LHCN-M2 (cell line): ENCODE data around the gene NECTIN2. TPM values are rescaled to one million over a fixed set of nuclear protein-coding genes. Genes with fewer than 3 reads are reported as not detected.
A peak's percentile ranks its signal among the peaks of the same experiment; 100 is the strongest.
"Not testable (repeated sequence)": the region's sequence is repeated elsewhere in the genome, so short reads cannot be mapped to it uniquely, and the experiment has no call there.

Experiments
- DNase-seq: peaks from one replicate; pipeline ENCODE4 v3.0.0-alpha.2; 2012; ENCODE audit warnings: low read depth
- total RNA-seq: library from RNA; depleted of rRNA; stranded (reverse); fragments of >200 nt; gene quantifications from 2 replicates; pipeline ENCODE4 v1.2.3, GENCODE V29; 2014

NECTIN2 gene
- total RNA-seq, 1 experiment from 2014 or later = 68.4 TPM

- no peak for DNase-seq
Measured at GRCh38 chr19:44817725-44818465, 28.2 kb upstream of the NECTIN2 start.

- no peak for DNase-seq
Measured at GRCh38 chr19:44818466-44819031, 27.5 kb upstream of the NECTIN2 start.

DNA sequence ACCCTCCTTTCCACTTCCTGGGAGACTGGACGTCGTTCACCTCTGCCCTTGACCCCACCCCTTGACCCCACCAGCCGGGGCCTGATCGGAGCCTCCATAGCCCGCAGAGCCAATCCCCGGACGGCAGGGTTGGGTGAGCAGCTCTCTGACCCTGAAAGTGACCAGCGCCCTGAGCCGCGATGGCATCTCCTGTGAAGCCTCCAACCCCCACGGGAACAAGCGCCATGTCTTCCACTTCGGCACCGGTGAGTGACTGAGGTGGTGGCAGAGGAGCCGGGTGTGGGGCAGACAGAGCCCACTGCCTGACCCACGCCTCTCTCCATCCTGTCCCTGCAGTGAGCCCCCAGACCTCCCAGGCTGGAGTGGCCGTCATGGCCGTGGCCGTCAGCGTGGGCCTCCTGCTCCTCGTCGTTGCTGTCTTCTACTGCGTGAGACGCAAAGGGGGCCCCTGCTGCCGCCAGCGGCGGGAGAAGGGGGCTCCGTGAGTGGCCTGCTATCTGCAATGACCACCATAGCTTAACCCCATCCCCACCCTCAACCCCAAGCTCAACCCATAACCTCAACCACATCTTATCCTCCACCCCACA, 26.8 kb upstream of the NECTIN2 start:
- DNase-seq = no peak

DNA sequence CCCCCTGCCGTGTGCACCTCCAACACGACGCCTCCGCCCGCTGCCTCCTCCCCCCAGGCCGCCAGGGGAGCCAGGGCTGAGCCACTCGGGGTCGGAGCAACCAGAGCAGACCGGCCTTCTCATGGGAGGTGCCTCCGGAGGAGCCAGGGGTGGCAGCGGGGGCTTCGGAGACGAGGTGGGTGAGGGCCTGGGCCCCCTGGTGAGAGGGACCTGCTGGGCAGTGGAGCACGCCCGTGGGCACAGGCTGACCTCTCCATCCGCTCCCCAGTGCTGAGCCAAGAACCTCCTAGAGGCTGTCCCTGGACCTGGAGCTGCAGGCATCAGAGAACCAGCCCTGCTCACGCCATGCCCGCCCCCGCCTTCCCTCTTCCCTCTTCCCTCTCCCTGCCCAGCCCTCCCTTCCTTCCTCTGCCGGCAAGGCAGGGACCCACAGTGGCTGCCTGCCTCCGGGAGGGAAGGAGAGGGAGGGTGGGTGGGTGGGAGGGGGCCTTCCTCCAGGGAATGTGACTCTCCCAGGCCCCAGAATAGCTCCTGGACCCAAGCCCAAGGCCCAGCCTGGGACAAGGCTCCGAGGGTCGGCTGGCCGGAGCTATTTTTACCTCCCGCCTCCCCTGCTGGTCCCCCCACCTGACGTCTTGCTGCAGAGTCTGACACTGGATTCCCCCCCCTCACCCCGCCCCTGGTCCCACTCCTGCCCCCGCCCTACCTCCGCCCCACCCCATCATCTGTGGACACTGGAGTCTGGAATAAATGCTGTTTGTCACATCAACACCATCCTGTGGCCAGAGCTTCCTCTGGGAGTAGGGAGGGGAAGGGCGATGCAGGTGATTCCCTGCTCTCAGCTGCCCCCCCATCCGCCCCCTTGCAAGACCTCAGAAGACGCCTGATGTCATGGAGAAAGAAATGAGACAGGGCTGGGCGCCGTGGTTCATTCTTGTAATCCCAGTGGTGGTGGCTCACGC, 25.2 kb upstream of the NECTIN2 start:
- no peak for DNase-seq

- DNase-seq = no peak
Measured at GRCh38 chr19:44822177-44822576, 23.9 kb upstream of the NECTIN2 start.

DNA sequence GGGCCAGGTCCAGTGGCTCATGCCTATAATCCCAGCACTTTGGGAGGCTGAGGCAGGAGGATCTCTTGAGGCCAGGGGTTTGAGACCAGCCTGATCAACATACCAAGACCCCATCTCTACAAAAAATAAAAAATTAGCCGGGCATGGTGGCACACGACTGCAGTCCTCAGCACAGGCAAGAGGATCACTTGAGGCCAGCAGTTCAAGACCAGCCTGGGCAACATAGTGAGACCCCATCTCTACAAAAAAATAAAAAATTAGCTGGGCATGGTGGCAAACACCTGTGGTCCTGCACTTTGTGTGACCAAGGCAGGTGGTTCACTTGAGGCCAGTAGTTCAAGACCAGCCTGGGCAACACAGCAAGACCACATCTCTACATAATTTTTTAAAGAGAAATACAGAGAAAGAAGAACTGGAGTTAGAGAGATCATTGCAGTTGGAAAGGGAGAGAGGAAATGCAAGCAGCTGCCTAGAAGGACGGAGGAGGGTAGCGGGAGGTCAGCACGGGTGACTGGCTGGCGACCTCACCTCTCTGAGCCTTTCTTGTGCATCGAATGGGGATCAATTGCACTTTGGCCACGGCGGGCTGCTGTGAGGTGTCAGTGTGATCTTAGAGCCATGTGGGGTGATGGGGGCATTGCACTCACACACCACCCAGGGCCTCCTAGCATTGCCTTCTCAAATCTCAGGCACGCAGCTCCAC, 23.3 kb upstream of the NECTIN2 start:
- no peak for DNase-seq

- DNase-seq = no peak
Measured at GRCh38 chr19:44823373-44823698, 22.8 kb upstream of the NECTIN2 start.

DNA sequence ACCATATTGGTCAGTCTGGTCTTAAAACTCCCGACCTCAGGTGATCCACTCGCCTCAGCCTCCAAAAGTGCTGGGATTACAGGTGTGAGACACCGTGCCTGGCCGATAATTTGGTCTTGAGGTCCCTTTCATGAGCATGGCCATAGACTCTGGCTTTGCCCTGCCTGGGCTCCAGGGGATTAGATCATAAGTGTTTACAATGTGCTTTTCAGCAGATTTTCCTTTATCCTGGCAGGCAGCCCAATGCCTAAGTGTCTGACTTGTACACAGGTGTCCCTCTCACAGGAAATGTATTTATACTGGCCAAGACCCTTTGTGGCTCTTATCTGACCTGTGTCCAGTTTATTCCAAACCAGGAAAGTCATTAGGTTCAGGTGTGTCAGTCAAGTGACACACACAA, 21.3 kb upstream of the NECTIN2 start:
- no peak for DNase-seq

GRCh38 chr19:44832875-44833274, 13.2 kb upstream of the NECTIN2 start:
- DNase-seq = not testable (repeated sequence)

GRCh38 chr19:44834399-44834798, 11.7 kb upstream of the NECTIN2 start:
- DNase-seq = not testable (repeated sequence)

GRCh38 chr19:44839276-44839675, 6.8 kb upstream of the NECTIN2 start:
- no peak for DNase-seq

DNA sequence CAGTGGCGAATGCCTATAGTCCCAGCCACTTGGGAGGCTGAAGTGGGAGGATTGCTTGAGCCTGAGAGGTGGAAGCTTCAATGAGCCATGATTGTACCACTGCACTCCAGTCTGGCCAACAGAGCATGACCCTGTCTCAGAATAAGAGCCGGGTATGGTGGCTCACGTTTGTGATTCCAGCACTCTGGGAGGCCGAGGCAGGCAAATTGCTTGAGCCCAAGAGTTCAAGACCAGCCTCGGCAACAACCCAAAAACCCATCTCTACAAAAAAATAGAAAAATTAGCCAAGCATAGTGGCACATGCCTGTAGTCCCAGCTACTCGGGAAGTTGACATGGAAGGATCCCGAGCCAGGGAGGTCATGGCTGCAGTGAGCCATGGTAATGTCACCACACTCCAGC, 5.3 kb upstream of the NECTIN2 start:
- no peak for DNase-seq

DNA sequence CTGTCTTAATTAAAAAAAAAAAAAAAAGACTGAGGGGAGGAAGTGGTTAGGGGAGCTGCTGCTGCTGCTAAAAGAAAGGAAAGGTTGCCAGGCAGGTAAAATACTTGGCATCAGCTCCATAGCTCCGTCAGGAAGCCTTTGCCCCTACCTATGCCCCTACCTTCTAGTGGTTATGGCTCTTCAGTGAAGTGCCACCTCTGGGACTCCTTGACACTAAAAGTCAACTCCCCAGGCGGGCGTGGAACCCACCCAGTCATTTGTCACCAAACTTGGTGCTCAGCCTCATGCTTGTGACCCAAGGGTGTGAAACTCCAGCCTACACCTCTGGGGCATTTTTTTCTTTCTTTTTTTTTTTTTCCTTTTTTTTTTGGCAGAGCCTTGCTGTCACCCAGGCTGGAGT, 4.9 kb upstream of the NECTIN2 start:
- DNase-seq = no peak

GRCh38 chr19:44845286-44845611, 848 bp upstream of the NECTIN2 start:
- no peak for DNase-seq

DNA sequence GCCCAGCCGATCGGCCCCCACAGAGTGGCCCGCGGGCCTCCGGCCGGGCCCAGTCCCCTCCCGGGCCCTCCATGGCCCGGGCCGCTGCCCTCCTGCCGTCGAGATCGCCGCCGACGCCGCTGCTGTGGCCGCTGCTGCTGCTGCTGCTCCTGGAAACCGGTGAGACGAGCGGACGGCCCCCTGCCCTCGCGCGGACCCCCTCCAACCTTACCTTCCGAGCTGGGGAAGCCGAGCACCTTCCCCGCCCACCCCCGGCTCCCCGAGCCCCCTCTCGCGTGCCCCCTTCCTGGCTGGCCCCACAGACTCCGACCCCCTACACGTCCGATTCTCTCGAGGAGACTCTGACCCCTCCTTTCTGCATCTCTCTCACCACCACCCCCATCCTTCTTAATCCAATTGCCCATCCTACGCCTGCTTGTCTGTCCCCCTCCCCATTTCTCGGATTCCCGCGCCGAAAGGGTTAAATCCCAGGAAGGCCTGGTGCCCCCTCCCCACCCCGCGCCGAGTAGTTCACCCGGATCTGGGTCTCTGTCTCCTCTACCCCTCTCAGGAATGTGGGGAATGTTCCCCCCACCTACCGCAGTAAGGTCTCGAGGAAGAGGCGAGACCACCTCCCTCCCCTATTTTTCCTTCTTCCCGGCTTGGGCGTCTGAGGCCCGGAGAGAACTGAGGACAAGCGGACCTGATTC, 502 bp downstream of the NECTIN2 start:
- DNase-seq = no peak

- DNase-seq = peak; percentile 31
Measured at GRCh38 chr19:44847144-44848035, 1.3 kb downstream of the NECTIN2 start.

DNA sequence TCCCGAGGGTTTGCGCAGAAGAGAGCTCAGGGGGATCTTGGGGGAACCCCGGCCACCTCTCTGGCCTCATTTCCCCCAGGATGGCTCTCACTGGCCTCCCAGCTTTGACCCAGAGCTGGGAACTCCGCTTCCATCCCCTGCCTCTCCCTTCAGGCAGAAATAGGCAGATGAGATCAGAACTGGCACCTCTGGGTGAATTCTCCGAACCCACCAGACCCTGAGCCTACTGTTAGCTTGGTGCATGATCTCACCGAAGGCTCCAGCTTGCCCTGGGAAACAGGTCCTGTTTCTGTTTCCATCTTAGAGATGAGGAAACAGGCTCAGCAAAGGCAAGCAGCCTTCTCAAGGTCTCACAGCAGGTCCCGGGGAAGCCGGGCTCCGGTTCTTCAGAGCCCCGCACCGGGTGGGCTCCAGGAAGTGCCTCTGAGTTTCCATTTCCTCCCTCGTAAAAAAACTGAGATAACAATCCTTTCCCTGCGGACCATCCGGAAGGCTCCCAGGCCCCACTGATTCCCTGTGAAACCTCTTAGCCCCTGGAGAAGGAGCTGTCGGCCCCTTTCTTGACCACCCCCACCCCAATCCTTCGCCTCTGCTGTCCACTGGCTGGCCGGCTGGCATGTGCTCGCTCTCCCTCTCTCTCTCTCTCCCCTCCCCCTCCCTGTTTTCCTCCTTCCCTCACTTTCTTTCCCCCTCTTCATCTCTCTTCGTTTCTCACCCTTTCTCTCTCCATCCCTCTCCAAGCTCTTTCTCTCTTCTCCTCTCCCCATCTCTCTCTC, 2.1 kb downstream of the NECTIN2 start:
- DNase-seq = no peak

GRCh38 chr19:44848812-44849447, 2.8 kb downstream of the NECTIN2 start:
- no peak for DNase-seq

- no peak for DNase-seq
Measured at GRCh38 chr19:44850641-44851109, 4.6 kb downstream of the NECTIN2 start.
